OCI-LY7 (cell line): ENCODE measurements around the gene CDK18.

Source experiments
- CTCF ChIP-seq: fragments of 200-600 bp; sonication (generic); conservative IDR thresholded peaks from 2 replicates; pipeline ENCODE4 v1.5.1; 2014; ENCODE audit warnings: mild to moderate bottlenecking, antibody characterized with exemption, low read length, moderate library complexity, mixed read lengths
- EZH2phosphoT487 ChIP-seq: fragments of 200-600 bp; sonication (generic); IDR thresholded peaks from 2 replicates; pipeline ENCODE4 v1.6.1; 2018; ENCODE audit warnings: low read depth, borderline replicate concordance, mild to moderate bottlenecking, mixed run types, antibody characterized with exemption, low read length, moderate library complexity, mixed read lengths

GRCh38 chr1:205466595-205467220, 37.8 kb upstream of the CDK18 start:
- TF ChIP-seq CTCF (no peak), EZH2phosphoT487 (no peak)
